Endothelial cell of umbilical vein (primary cell): ENCODE results near the gene NDP. TPM values are rescaled to one million over a fixed set of nuclear protein-coding genes. Genes with fewer than 3 reads are reported as not detected.

ENCODE experiments used
- BruUV-seq: library from RNA; stranded (reverse); fragments of 400-500 nt; replicated peaks from 2 replicates; lab custom pipeline; 2021; lab: Mats Ljungman, UMichigan
- CTCF ChIA-PET: fragments of 300-600, 350-600 bp; sonication (Branson Sonifier 250); formaldehyde crosslinking; loops from one replicate; lab custom pipeline; 2021; ENCODE audit warnings: antibody characterized with exemption, inconsistent platforms; lab: Charles Lee
- POLR2A ChIA-PET: fragments of 300-600, 350-600 bp; sonication (Branson Sonifier 250); formaldehyde crosslinking; loops from one replicate; lab custom pipeline; 2021; ENCODE audit warnings: antibody characterized with exemption, inconsistent platforms; lab: Charles Lee
- DNase-seq: peaks from one replicate; pipeline ENCODE4 v3.0.0-alpha.2; 2011; ENCODE audit warnings: low read depth, low spot score
- FAIRE-seq: peaks from 2 replicates; lab custom pipeline; 2011; peaks lifted over from hg19 to GRCh38; lab: Jason Lieb, UNC
- H2AFZ ChIP-seq: 2 replicates; pipeline ENCODE4 v1.6.0; 2012; ENCODE audit warnings: low read depth, low read length, control low read depth, inconsistent platforms
- H3K27ac ChIP-seq: 2 replicates; pipeline ENCODE4 v1.5.1; 2011; ENCODE audit warnings: low read depth, mild to moderate bottlenecking, control low read depth, low read length, moderate library complexity; ENCODE audit not compliant: insufficient read depth
- H3K27me3 ChIP-seq, 2 experiments: 2 replicates each; pipeline versions ENCODE4 v1.6.0 to v1.6.1; 2011; ENCODE audit warnings: low read length in 2 of 2, mixed read lengths in 1 of 2; ENCODE audit not compliant: control insufficient read depth in 2 of 2, insufficient read depth in 2 of 2
- H3K36me3 ChIP-seq, 2 experiments: 2 replicates in 1 of 2; 3 replicates in 1 of 2; pipeline ENCODE4 v1.5.1; 2011; ENCODE audit warnings: low read length in 2 of 2, mild to moderate bottlenecking in 1 of 2, moderate library complexity in 1 of 2; ENCODE audit not compliant: control insufficient read depth in 2 of 2, insufficient read depth in 2 of 2; ENCODE audit errors: extremely low read depth in 1 of 2
- H3K4me1 ChIP-seq: 3 replicates; pipeline ENCODE4 v1.5.1; 2011; ENCODE audit warnings: mild to moderate bottlenecking, low read length; ENCODE audit not compliant: control insufficient read depth, insufficient read depth; ENCODE audit errors: extremely low read depth
- H3K4me2 ChIP-seq: 2 replicates; pipeline ENCODE4 v1.6.1; 2011; ENCODE audit warnings: low read length, control low read depth, mixed read lengths; ENCODE audit not compliant: insufficient read depth
- H3K4me3 ChIP-seq, 3 experiments: fragments of 200-600 bp in 1 of 3; sonication (generic), shearing (Covaris generic) in 1 of 3; replicated peaks in 1 of 3; 2 replicates each; pipeline ENCODE4 v1.5.1; 2011 to 2016; ENCODE audit warnings: control low read depth in 3 of 3, low read length in 3 of 3, mild to moderate bottlenecking in 2 of 3, inconsistent platforms in 1 of 3, low read depth in 1 of 3, moderate library complexity in 1 of 3; ENCODE audit not compliant: insufficient read depth in 1 of 3
- H3K79me2 ChIP-seq: 2 replicates; pipeline ENCODE4 v1.6.0; 2012; ENCODE audit warnings: low read length, inconsistent platforms; ENCODE audit not compliant: control insufficient read depth, insufficient read depth
- H3K9ac ChIP-seq: replicated peaks from 2 replicates; pipeline ENCODE3; 2011; ENCODE audit warnings: low read length, control low read depth; ENCODE audit not compliant: insufficient read depth; ENCODE audit errors: extremely low read depth
- H3K9me1 ChIP-seq: replicated peaks from 3 replicates; pipeline ENCODE4 v1.6.0; 2011; ENCODE audit warnings: mild to moderate bottlenecking, low read length; ENCODE audit not compliant: control insufficient read depth, insufficient read depth; ENCODE audit errors: extremely low read depth
- H3K9me3 ChIP-seq: replicated peaks from 2 replicates; pipeline ENCODE4 v1.5.1; 2012; ENCODE audit warnings: low read length, inconsistent platforms; ENCODE audit not compliant: control insufficient read depth, insufficient read depth
- H4K20me1 ChIP-seq: replicated peaks from 2 replicates; pipeline ENCODE3; 2011; ENCODE audit warnings: mild to moderate bottlenecking, low read length; ENCODE audit not compliant: control insufficient read depth, insufficient read depth; ENCODE audit errors: extremely low read depth
- EZH2 ChIP-seq: IDR thresholded peaks from 2 replicates; pipeline ENCODE4 v1.6.1; 2012; ENCODE audit warnings: borderline replicate concordance, low read depth, mild to moderate bottlenecking, moderate library complexity, low read length, inconsistent platforms; ENCODE audit not compliant: severe bottlenecking
- FOS ChIP-seq: IDR thresholded peaks from 2 replicates; pipeline ENCODE4 v1.6.1; 2011; ENCODE audit warnings: mild to moderate bottlenecking, low read length, moderate library complexity, borderline replicate concordance; ENCODE audit not compliant: insufficient read depth
- GATA2 ChIP-seq: IDR thresholded peaks from 2 replicates; pipeline ENCODE4 v1.7.0; 2011; ENCODE audit warnings: low read depth, mild to moderate bottlenecking, moderate library complexity, mixed read lengths, low read length; ENCODE audit not compliant: insufficient read length, insufficient read depth
- JUN ChIP-seq: IDR thresholded peaks from 2 replicates; pipeline ENCODE4 v1.6.1; 2011; ENCODE audit warnings: borderline replicate concordance, low read depth; ENCODE audit not compliant: insufficient read length, insufficient read depth
- MYC ChIP-seq: IDR thresholded peaks from one replicate; pipeline ENCODE4 v1.6.1; 2011; ENCODE audit warnings: mild to moderate bottlenecking, low read depth, low read length
- POLR2A ChIP-seq: IDR thresholded peaks from 2 replicates; pipeline ENCODE4 v1.6.1; 2012; ENCODE audit warnings: low read depth, mild to moderate bottlenecking, control low read depth, low read length
- POLR2AphosphoS5 ChIP-seq: IDR thresholded peaks from 2 replicates; pipeline ENCODE4 v1.6.1; 2012; ENCODE audit warnings: low read depth, mild to moderate bottlenecking, control low read depth, low read length, moderate library complexity; ENCODE audit not compliant: insufficient read depth
- dilution Hi-C: fragments of 300-500 bp; cut with MboI; formaldehyde crosslinking; loops from one replicate; pipeline ENCODE4 v1.15.0; 2019; ENCODE audit warnings: low sequenced_read_pairs; ENCODE audit not compliant: extremely low pct_ligation_motif_present
- intact Hi-C: fragments of 100-400 bp; cut with micrococcal nuclease; formaldehyde crosslinking; loops from one replicate; pipeline ENCODE4 v1.10.0; 2022
- polyA plus RNA-seq, 4 experiments: library from polyadenylated mRNA; depleted of rRNA in 3 of 4; stranded (reverse) in 3 of 4; unstranded in 1 of 4; fragments of >200 nt; gene quantifications; 2 replicates each; pipeline versions ENCODE4 v1.2.1 to v1.2.3, GENCODE V29; 2011 to 2012; ENCODE audit warnings: missing spikeins in 1 of 4
- total RNA-seq: library from RNA; stranded (reverse); gene quantifications from 2 replicates; pipeline ENCODE4 v1.2.3, GENCODE V29; 2021
- TF ChIP-seq, protein P1 (sequence below), 2 donors: IDR thresholded peaks; 1 replicate in 1 of 2; 2 replicates in 1 of 2; pipeline ENCODE4 v1.5.1; 2011; ENCODE audit warnings: low read length in 2 of 2, mild to moderate bottlenecking in 2 of 2, moderate library complexity in 2 of 2, control low read depth in 1 of 2, inconsistent platforms in 1 of 2, low read depth in 1 of 2; ENCODE audit not compliant: insufficient read depth in 1 of 2; ENCODE audit errors: extremely low read depth in 1 of 2
- TF ChIP-seq, protein P2 (sequence below): IDR thresholded peaks from 2 replicates; pipeline ENCODE4 v1.6.1; 2011; ENCODE audit not compliant: insufficient read depth, insufficient read length

Gene NDP
- total and polyA plus RNA-seq, 2 donors (not counting 3 experiments of a cell fraction or from before 2014, with no cell fraction given) = 0.58 to 0.60 TPM

DNA sequence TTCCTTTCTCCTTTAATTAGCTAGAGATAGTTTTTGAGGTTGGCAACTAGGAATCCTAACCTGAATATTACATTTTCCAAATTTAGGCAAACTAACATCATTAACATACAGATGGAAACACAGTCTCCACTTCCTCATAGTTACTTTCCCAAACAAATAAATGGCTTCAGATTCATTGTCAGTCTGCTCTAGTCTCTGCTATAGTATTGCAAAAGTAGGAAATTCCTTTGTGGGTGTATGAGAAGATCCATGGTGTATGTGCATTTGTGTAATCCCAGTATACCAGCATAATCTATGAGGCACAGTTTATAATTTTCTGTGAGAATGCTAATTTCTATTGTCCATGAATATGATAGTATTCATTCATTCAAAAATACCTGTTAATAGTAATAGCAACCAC lies 3.0 kb upstream of the NDP start:
- no peaks in the 10 kb centered on the region for H3K79me2 ChIP-seq
- FAIRE-seq (no peak), DNase-seq (no peak)
- no peaks in the 10 kb centered on the region for H4K20me1 ChIP-seq
- no peak overlapping the region for H2AFZ ChIP-seq
- no peak overlapping the region for H3K4me3 ChIP-seq
- no peaks in the 10 kb centered on the region for H3K36me3 ChIP-seq
- intact Hi-C loops = loop anchor here (10.0 kb wide), 1 partner anchor 899 kb away; the partner anchor contains the start of gene KDM6A
- H3K27ac ChIP-seq = no peak overlapping the region
- ChIA-PET POLR2A (no interaction called here), CTCF (no interaction called here)
- BruUV-seq = no TSS peak
- dilution Hi-C loops = no loop called here
- H3K4me2 ChIP-seq = no peak overlapping the region
- H3K9ac ChIP-seq = no peak overlapping the region
- TF ChIP-seq, protein P1, sequence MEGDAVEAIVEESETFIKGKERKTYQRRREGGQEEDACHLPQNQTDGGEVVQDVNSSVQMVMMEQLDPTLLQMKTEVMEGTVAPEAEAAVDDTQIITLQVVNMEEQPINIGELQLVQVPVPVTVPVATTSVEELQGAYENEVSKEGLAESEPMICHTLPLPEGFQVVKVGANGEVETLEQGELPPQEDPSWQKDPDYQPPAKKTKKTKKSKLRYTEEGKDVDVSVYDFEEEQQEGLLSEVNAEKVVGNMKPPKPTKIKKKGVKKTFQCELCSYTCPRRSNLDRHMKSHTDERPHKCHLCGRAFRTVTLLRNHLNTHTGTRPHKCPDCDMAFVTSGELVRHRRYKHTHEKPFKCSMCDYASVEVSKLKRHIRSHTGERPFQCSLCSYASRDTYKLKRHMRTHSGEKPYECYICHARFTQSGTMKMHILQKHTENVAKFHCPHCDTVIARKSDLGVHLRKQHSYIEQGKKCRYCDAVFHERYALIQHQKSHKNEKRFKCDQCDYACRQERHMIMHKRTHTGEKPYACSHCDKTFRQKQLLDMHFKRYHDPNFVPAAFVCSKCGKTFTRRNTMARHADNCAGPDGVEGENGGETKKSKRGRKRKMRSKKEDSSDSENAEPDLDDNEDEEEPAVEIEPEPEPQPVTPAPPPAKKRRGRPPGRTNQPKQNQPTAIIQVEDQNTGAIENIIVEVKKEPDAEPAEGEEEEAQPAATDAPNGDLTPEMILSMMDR (IDR thresholded peaks at IDR 0.05; ENCODE audit: extremely low read depth in 1 of 2, insufficient read depth in 1 of 2, low read depth in 1 of 2, low read length in 2 of 2) = no peak
- TF ChIP-seq GATA2 (no peak), FOS (no peak), EZH2 (no peak), POLR2A (no peak), JUN (no peak), MYC (no peak), POLR2AphosphoS5 (no peak)
- TF ChIP-seq, protein P2, sequence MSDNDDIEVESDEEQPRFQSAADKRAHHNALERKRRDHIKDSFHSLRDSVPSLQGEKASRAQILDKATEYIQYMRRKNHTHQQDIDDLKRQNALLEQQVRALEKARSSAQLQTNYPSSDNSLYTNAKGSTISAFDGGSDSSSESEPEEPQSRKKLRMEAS = no peak
- peaks cover 12% of the 10 kb centered on the region for H3K4me1 ChIP-seq
- no peaks in the 10 kb centered on the region for H3K9me1 ChIP-seq
- H3K9me3 ChIP-seq = no peaks in the 10 kb centered on the region
- H3K27me3 ChIP-seq = no peaks in the 10 kb centered on the region
